Femur (tissue), 1 donor: ENCODE results near the gene HIP1.
"Not testable (repeated sequence)": the region's sequence is repeated elsewhere in the genome, so short reads cannot be mapped to it uniquely, and the experiment has no call there.

ENCODE experiments used
- DNase-seq: peaks from one replicate; pipeline ENCODE4 v3.0.0-alpha.2; 2017

The HIP1 gene

GRCh38 chr7:75712517-75713361, 26.0 kb downstream of the HIP1 start:
- no peak for DNase-seq

DNA sequence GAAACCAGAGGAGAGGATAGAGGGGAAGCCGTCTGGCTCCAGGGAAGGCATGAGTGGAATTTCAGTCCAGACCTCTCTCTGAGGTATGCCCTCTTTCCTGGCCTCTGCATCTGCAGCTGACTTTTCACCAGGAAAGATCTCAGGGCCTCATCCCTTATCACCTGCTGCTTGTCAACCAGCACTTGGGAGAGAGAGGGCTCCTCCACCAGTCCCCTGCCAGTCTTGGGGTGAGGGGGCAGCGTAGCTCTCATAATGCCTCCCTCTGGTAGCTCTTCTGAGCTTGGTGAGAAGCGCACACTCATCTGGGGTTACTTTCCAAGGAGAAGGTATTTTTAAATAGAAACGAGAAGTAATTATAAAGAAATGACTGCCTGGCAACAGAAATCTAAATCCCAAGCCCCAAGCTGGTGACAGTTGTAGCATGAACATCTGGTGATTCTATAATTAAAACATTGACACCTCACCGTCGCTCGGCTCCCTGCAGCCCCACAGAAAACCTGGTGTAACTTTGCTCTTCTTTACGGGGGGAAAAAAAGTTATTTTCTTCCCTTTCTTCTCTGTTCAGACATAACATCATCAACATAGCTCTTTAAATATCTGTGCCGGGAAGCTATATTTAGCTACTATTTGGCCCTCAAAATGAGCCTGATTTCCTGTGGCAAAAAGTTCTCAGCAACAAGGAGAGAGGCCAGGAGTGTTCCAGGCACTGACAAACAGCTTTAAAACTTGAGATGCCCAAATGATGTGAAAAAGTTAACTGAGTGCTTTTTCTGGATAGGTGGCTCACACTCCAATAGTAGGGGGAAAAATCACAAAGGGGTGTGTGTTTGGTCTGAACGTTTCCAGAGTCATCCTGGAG, 26.9 kb downstream of the HIP1 start:
- DNase-seq = peak; percentile 73

GRCh38 chr7:75711076-75711475, 27.7 kb downstream of the HIP1 start:
- no peak for DNase-seq

- no peak for DNase-seq
Measured at GRCh38 chr7:75704928-75705327, 33.8 kb downstream of the HIP1 start.

- no peak for DNase-seq
Measured at GRCh38 chr7:75702515-75702914, 36.2 kb downstream of the HIP1 start.

- no peak for DNase-seq
Measured at GRCh38 chr7:75699993-75700392, 38.7 kb downstream of the HIP1 start.

DNA sequence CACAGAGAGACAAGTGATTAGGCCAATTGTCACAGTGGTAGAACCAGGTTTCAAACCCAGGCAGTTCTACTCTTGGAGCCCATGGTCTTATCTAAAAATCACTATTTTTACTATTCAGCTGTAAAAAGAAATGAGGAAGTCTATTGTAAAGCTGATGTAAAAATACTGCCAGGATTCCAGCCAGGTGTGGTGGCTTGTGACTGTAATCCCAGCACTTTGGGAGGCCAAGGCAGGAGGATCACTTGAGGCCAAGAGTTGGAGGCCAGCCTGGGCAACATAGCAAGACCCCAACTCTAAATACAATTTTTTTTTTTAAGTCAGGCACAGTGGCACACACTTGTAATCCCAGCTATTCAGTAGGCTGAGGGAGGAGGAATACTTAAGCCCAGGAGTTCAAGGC, 40.4 kb downstream of the HIP1 start:
- DNase-seq = no peak

DNA sequence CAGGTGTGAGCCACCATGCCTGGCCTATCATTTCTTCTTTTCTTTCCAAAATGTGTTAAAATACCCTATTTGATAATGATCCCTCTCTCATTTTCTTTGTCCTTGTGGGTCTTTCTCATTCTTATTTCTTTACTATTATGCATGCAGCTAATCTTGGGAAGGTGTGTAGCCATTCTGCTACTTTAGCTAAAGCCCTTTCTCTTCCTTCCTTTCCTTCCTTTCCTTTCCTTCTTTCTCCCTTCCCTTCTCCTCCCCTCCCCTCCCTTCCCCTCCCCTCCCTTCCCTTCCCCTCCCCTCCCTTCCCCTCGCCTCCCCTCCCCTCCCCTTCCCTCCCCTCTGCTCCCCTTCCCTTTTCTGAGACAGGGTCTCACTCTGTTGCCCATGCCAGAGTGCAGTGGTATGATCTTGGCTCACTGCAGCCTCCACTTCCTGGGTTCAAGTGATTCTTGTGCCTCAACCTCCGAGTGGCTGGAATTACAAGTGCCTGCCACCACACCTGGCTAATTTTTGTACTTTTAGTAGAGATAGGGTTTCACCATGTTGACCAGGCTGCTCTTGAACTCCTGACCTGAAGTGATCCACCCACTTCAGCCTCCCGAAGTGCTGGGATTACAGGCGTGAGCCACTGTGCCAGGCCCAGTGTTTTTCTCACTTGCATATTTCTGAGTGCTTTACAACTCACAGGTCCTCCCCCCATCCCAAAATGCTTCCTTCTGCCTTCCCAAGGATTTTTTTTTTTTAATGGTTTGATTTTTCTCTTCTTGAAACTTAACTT, 42.3 kb downstream of the HIP1 start:
- no peak for DNase-seq

DNA sequence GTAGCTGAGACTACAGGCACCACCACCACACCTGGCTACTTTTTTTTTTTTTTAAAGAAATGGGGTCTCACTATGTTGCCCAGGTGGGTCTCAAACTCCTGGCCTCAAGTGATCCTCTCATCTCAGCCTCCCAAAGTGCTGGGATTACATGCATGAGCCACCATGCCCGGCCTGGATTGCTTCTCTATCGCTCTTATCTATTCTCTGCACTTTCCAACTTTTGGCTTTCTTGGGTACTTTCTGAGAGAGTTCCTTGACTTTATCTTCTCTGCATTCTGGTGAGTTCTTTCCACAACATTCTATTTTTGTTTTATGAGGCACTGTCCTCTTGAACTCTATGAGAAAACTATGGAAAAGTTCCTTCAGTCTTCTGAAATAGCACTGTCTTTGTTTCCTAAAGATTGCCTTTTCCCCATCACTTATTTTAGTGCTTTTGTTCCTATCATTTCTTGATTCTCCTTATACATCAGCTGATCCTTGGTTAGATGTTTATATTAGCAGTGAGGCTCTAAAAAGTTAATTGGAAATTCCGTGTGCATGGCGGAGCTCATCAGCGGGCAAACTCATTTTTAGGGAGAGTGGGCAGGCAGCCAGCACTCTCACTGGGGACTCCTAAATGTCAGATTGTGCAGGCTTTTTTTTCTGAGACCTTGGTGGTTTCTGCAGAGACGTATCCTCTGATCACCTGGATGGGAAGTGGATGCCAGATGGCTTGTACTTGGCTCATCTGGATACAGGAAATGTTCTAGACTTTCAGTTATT, 43.9 kb downstream of the HIP1 start:
- DNase-seq = no peak

GRCh38 chr7:75693668-75694067, 45.1 kb downstream of the HIP1 start:
- not testable (repeated sequence) for DNase-seq

GRCh38 chr7:75691793-75692543, 46.8 kb downstream of the HIP1 start:
- DNase-seq = no peak

DNA sequence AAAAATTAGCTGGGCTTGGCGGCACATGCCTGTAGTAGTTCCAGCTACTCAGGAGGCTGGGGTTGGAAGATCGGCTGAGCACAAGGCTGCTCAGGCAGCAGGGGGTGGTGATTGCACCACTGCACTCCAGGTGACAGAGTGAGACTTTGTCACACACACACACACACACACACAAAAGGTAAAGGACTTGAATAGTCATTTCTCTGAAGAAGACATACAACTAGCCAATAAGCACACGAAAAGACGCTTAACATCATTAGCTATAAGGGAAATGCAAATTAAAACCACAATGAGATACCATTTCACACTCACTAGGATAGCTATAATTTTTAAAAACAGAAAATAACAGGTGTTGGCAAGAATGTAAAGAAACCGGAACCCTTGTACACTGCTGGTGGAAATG, 48.6 kb downstream of the HIP1 start:
- DNase-seq = no peak

GRCh38 chr7:75689246-75690099, 49.3 kb downstream of the HIP1 start:
- DNase-seq = no peak

GRCh38 chr7:75688200-75689136, 50.3 kb downstream of the HIP1 start:
- DNase-seq = peak; percentile 83

GRCh38 chr7:75687246-75688088, 51.3 kb downstream of the HIP1 start:
- DNase-seq = no peak

DNA sequence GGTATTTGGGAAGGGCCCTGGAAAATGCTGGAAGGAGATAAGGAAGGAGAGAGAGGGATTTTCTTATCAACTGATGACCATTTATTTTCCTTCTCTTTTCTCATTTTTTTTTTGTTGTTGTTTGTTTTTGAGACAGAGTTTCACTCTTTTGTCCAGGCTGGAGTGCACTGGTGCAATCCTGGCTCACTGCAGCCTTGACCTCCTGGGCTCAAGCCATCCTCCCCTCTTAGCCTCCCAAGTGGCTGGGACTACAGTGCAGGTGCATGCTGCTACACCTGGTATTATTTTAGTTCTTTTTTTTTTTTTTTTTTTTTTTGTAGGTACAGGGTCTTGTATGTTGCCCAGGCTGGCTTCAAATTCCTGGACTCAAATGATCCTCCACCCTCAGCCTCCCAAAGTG, 52.2 kb downstream of the HIP1 start:
- DNase-seq = no peak

DNA sequence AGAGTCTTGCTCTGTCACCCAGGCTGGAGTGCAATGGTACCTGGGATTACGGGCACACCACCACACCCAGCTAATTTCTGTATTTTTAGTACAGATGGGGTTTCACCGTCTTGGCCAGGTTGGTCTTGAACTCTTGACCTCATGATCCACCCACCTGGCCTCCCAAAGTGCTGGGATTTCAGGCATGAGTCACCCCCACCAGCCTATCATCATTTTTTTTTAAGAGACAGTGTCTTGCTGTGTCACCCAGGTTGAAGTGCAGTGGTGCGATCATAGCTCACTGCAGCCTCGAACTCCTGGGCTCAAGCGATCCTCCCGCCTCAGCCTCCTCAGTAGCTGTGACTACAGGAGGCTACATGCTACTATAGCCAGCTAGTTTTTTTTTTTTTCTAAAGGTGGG, 56.7 kb downstream of the HIP1 start:
- DNase-seq = not testable (repeated sequence)

DNA sequence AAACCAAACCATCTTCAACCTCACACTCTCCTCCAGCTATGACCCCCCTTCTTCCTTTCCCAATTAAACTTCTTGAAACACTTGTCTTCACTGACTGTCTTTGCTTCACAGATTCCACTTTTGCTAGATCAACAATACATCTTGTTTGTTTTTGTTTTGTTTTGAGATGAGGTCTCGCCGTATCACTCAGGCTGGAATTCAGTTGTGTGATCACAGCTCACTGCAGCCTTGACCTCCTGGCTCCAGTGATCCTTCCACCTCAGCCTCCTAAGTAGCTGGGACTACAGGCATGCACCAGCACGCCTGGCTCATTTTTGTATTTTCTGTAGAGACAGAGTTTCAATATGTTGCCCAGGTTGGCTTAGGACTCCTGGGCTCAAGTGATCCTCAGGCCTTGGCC, 59.7 kb downstream of the HIP1 start:
- no peak for DNase-seq

GRCh38 chr7:75669579-75669978, 69.2 kb downstream of the HIP1 start:
- DNase-seq = no peak
